Measurements from ENCODE around the gene FGF5.
"Not testable (repeated sequence)": the region's sequence is repeated elsewhere in the genome, so short reads cannot be mapped to it uniquely, and the experiment has no call there.

The FGF5 gene

DNA sequence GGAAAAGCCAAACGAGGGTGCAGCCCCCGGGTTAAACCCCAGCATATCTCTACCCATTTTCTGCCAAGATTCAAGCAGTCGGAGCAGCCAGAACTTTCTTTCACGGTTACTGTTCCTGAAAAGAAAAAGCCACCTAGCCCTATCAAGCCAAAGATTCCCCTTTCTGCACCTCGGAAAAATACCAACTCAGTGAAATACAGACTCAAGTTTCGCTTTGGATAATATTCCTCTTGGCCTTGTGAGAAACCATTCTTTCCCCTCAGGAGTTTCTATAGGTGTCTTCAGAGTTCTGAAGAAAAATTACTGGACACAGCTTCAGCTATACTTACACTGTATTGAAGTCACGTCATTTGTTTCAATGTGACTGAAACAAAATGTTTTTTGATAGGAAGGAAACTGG, 20.0 kb downstream of the FGF5 start:
- Histone ChIP-seq H3K36me3 (ENCODE audit: insufficient read depth, low read length) (peaks cover 29% of the 10 kb centered on the region), H2AFZ (ENCODE audit: low read length, unreplicated experiment) (no peak overlapping the region), H3K27me3 (ENCODE audit: insufficient read depth, low read length) (no peaks in the 10 kb centered on the region), H3K79me2 (ENCODE audit: control insufficient read depth, insufficient read depth, low read length, unreplicated experiment) (peaks cover 34% of the 10 kb centered on the region), H3K4me1 (ENCODE audit: control insufficient read depth, insufficient read depth, low read length, unreplicated experiment) (peaks cover 8% of the 10 kb centered on the region), H3K4me3 (ENCODE audit: low read depth, low read length) (peak overlapping the region; percentile 16; the same call in 1 of the 2 replicates), H3K27ac (ENCODE audit: low read depth, low read length) (no peak overlapping the region)

DNA sequence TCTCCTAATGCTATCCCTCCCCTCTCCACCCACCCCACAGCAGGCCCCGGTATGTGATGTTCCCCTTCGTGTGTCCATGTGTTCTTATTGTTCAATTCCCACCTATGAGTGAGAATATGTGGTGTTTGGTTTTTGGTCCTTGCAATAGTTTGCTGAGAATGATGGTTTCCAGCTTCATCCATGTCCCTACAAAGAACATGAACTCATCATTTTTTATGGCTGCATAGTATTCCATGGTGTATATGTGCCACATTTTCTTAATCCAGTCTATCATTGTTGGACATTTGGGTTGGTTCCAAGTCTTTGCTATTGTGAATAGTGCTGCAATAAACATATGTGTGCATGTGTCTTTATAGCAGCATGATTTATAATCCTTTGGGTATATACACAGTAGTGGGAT, 24.2 kb downstream of the FGF5 start:
- peaks cover 29% of the 10 kb centered on the region for H3K36me3 ChIP-seq (ENCODE audit: insufficient read depth, low read length)
- not testable (repeated sequence) for H3K27me3 ChIP-seq (ENCODE audit: insufficient read depth, low read length); H3K4me3 ChIP-seq (ENCODE audit: low read depth, low read length); H3K27ac ChIP-seq (ENCODE audit: low read depth, low read length); H2AFZ ChIP-seq (ENCODE audit: low read length, unreplicated experiment); H3K79me2 ChIP-seq (ENCODE audit: control insufficient read depth, insufficient read depth, low read length, unreplicated experiment); H3K4me1 ChIP-seq (ENCODE audit: control insufficient read depth, insufficient read depth, low read length, unreplicated experiment)

DNA sequence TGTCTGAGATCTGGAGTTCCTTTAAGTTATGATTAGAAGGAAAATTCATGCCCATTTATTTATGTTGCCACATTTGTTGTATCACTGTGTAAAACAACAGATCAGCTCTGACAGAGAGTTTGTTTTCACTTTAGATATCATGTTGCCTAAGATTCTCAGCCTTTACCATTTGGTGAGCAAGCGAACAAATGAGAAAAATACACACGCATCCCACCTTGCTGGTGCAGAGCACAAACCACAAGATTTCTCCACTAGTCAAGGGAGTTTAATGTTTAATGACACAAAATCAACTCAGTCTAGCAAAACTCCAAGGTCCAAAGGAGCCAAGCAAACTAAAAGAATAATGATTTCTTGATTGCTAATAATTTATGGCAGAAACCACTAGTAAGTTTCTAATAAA, 27.7 kb downstream of the FGF5 start:
- H2AFZ ChIP-seq (ENCODE audit: low read length, unreplicated experiment) = no peak overlapping the region
- no peak overlapping the region for H3K4me3 ChIP-seq (ENCODE audit: low read depth, low read length)
- H3K27ac ChIP-seq (ENCODE audit: low read depth, low read length) = no peak overlapping the region

GRCh38 chr4:80295336-80295735, 28.9 kb downstream of the FGF5 start:
- no peaks in the 10 kb centered on the region for H3K79me2 ChIP-seq (ENCODE audit: control insufficient read depth, insufficient read depth, low read length, unreplicated experiment)
- peaks cover 5% of the 10 kb centered on the region for H3K4me1 ChIP-seq (ENCODE audit: control insufficient read depth, insufficient read depth, low read length, unreplicated experiment)
- H3K36me3 ChIP-seq (ENCODE audit: insufficient read depth, low read length) = no peaks in the 10 kb centered on the region; the same call in 1 of the 2 replicates
- no peaks in the 10 kb centered on the region for H3K27me3 ChIP-seq (ENCODE audit: insufficient read depth, low read length)
- no peak overlapping the region for H3K27ac ChIP-seq (ENCODE audit: low read depth, low read length)
- no peak overlapping the region for H2AFZ ChIP-seq (ENCODE audit: low read length, unreplicated experiment)
- no peak overlapping the region for H3K4me3 ChIP-seq (ENCODE audit: low read depth, low read length)

More for the DNA sequence above, 27.7 kb downstream of the FGF5 start:
- peaks cover 10% of the 10 kb centered on the region for H3K36me3 ChIP-seq (ENCODE audit: insufficient read depth, low read length)
- no peaks in the 10 kb centered on the region for H3K27me3 ChIP-seq (ENCODE audit: insufficient read depth, low read length)
- no peaks in the 10 kb centered on the region for H3K79me2 ChIP-seq (ENCODE audit: control insufficient read depth, insufficient read depth, low read length, unreplicated experiment)
- H3K4me1 ChIP-seq (ENCODE audit: control insufficient read depth, insufficient read depth, low read length, unreplicated experiment) = peaks cover 1% of the 10 kb centered on the region

- no peaks in the 10 kb centered on the region; the same call in 1 of the 2 replicates for H3K36me3 ChIP-seq (ENCODE audit: insufficient read depth, low read length)
- no peaks in the 10 kb centered on the region for H3K27me3 ChIP-seq (ENCODE audit: insufficient read depth, low read length)
- H3K27ac ChIP-seq (ENCODE audit: low read depth, low read length) = no peak overlapping the region
- no peak overlapping the region for H3K4me3 ChIP-seq (ENCODE audit: low read depth, low read length)
- no peak overlapping the region for H2AFZ ChIP-seq (ENCODE audit: low read length, unreplicated experiment)
- H3K4me1 ChIP-seq (ENCODE audit: control insufficient read depth, insufficient read depth, low read length, unreplicated experiment) = peaks cover 5% of the 10 kb centered on the region
- no peaks in the 10 kb centered on the region for H3K79me2 ChIP-seq (ENCODE audit: control insufficient read depth, insufficient read depth, low read length, unreplicated experiment)
Measured at GRCh38 chr4:80295826-80296225, 29.4 kb downstream of the FGF5 start.

DNA sequence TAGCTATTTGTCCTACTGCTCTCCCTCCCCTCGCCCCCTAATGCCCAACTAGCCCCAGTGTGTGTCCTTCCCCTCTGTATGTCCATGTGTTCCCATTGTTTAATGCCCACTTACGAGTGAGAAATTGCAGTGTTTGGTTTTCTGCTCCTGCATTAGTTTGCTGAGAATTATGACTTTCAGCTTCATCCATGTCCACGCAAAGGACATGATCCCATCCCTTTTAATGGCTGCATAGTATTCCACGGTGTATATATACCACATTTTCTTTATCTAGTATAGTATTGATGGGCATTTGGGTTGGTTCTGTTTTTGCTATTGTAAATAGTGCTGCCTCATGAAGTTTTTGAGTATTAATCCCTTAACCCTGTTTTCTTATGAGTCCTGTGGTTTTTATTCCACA, 35.4 kb downstream of the FGF5 start:
- no peak overlapping the region for H2AFZ ChIP-seq (ENCODE audit: low read length, unreplicated experiment)
- no peaks in the 10 kb centered on the region for H3K36me3 ChIP-seq (ENCODE audit: insufficient read depth, low read length)
- H3K27ac ChIP-seq (ENCODE audit: low read depth, low read length) = no peak overlapping the region
- no peaks in the 10 kb centered on the region for H3K79me2 ChIP-seq (ENCODE audit: control insufficient read depth, insufficient read depth, low read length, unreplicated experiment)
- H3K4me1 ChIP-seq (ENCODE audit: control insufficient read depth, insufficient read depth, low read length, unreplicated experiment) = peaks cover 32% of the 10 kb centered on the region
- no peaks in the 10 kb centered on the region for H3K27me3 ChIP-seq (ENCODE audit: insufficient read depth, low read length)
- H3K4me3 ChIP-seq (ENCODE audit: low read depth, low read length) = no peak overlapping the region

- H2AFZ ChIP-seq (ENCODE audit: low read length, unreplicated experiment) = no peak overlapping the region
- H3K36me3 ChIP-seq (ENCODE audit: insufficient read depth, low read length) = no peaks in the 10 kb centered on the region
- H3K4me1 ChIP-seq (ENCODE audit: control insufficient read depth, insufficient read depth, low read length, unreplicated experiment) = peaks cover 40% of the 10 kb centered on the region
- H3K4me3 ChIP-seq (ENCODE audit: low read depth, low read length) = no peak overlapping the region
- no peaks in the 10 kb centered on the region for H3K79me2 ChIP-seq (ENCODE audit: control insufficient read depth, insufficient read depth, low read length, unreplicated experiment)
- no peaks in the 10 kb centered on the region for H3K27me3 ChIP-seq (ENCODE audit: insufficient read depth, low read length)
- no peak overlapping the region for H3K27ac ChIP-seq (ENCODE audit: low read depth, low read length)
Measured at GRCh38 chr4:80302616-80303223, 36.3 kb downstream of the FGF5 start.

- Histone ChIP-seq H3K4me3 (ENCODE audit: low read depth, low read length) (peak overlapping the region; percentile 12; the same call in 1 of the 2 replicates), H3K27ac (ENCODE audit: low read depth, low read length) (peak overlapping the region; percentile 88), H3K4me1 (ENCODE audit: control insufficient read depth, insufficient read depth, low read length, unreplicated experiment) (peaks cover 59% of the 10 kb centered on the region), H3K36me3 (ENCODE audit: insufficient read depth, low read length) (no peaks in the 10 kb centered on the region), H3K79me2 (ENCODE audit: control insufficient read depth, insufficient read depth, low read length, unreplicated experiment) (no peaks in the 10 kb centered on the region), H3K27me3 (ENCODE audit: insufficient read depth, low read length) (no peaks in the 10 kb centered on the region), H2AFZ (ENCODE audit: low read length, unreplicated experiment) (no peak overlapping the region)
Measured at GRCh38 chr4:80305466-80305865, 39.0 kb downstream of the FGF5 start.

DNA sequence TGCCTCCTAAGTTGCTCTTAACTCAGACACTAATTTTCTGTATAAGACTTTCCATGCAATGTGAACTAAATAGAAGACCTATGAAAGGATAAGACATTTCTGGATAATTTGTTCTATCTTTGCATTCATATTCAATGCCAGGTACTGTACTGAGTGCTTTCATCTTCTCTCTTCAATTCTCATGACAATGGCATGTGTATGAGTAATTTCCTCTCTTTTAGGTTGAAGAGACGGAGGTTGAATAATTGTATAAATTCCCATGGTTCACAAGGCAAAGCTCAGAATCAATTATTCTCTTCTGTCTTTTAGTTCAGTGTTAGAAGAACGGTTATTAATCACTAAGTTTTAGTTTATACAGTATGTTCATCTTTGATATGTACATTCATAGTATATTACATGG, 39.8 kb downstream of the FGF5 start:
- Histone ChIP-seq H3K36me3 (ENCODE audit: insufficient read depth, low read length) (no peaks in the 10 kb centered on the region), H3K4me1 (ENCODE audit: control insufficient read depth, insufficient read depth, low read length, unreplicated experiment) (peaks cover 59% of the 10 kb centered on the region), H3K4me3 (ENCODE audit: low read depth, low read length) (peak overlapping the region; percentile 12; the same call in 1 of the 2 replicates), H2AFZ (ENCODE audit: low read length, unreplicated experiment) (no peak overlapping the region), H3K79me2 (ENCODE audit: control insufficient read depth, insufficient read depth, low read length, unreplicated experiment) (no peaks in the 10 kb centered on the region), H3K27me3 (ENCODE audit: insufficient read depth, low read length) (no peaks in the 10 kb centered on the region), H3K27ac (ENCODE audit: low read depth, low read length) (peak overlapping the region; percentile 88)

DNA sequence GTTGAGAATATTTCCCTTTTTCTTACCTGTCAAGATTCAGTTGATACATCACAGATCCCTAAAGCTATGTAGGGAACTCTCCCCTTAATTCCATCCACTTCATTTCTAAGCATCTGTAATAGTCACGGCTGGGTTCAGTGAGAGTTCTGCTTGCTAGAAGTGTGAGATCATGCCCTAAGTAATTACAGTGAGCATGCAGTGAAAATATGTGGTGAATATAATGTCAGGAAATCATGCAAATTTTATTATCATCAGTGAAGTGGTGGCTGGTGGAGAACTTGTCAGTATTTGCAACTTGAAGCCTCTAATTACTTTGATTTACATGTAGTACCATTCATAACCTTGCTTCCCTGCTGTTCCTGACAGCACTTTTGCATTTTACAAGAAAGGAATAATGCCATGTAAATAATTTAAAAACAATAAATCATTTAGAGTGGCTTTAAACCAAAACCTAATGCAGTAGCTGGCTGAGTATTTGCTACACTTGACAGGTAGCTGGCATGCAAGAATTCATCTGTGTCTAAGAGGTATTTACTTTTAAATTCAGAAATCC, 40.8 kb downstream of the FGF5 start:
- Histone ChIP-seq H3K4me1 (ENCODE audit: control insufficient read depth, insufficient read depth, low read length, unreplicated experiment) (peaks cover 59% of the 10 kb centered on the region), H3K27ac (ENCODE audit: low read depth, low read length) (peak overlapping the region; percentile 88), H3K27me3 (ENCODE audit: insufficient read depth, low read length) (no peaks in the 10 kb centered on the region), H3K79me2 (ENCODE audit: control insufficient read depth, insufficient read depth, low read length, unreplicated experiment) (no peaks in the 10 kb centered on the region), H3K36me3 (ENCODE audit: insufficient read depth, low read length) (no peaks in the 10 kb centered on the region), H3K4me3 (ENCODE audit: low read depth, low read length) (peak overlapping the region; percentile 48), H2AFZ (ENCODE audit: low read length, unreplicated experiment) (no peak overlapping the region)

DNA sequence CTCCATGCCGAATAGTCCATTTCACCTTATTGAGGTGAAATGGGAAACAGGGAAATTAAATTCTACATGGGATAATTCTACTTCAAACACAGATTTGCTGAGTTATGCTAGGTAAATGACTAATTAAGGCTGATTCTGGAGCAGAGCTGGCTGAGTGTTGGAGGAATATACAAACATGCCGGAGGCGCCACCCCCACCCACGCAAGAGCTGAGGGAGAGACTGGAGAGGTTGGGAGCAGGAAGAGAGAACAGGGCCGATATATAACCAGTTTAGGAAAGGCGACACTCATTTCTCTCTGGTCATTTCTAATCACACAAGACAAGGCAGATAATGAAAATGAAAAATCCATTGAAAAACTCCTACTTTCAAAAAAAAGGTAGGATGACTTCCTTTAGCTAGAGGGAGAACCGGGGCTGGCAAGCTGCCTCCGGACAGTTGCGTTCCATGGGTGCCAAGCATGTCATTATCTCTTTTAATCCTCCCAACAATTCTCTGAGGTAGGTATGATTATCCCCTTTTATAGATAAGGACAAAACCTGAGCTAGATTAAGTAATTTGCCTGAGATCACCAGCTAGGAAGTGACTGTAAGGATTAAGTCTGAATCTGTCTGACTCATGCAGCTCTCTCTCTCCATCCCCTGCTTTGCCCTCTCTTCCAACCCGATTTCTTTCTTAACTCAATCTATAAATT, 41.5 kb downstream of the FGF5 start:
- Histone ChIP-seq H2AFZ (ENCODE audit: low read length, unreplicated experiment) (peak overlapping the region; percentile 74), H3K27ac (ENCODE audit: low read depth, low read length) (peak overlapping the region; percentile 88), H3K27me3 (ENCODE audit: insufficient read depth, low read length) (no peaks in the 10 kb centered on the region), H3K79me2 (ENCODE audit: control insufficient read depth, insufficient read depth, low read length, unreplicated experiment) (no peaks in the 10 kb centered on the region), H3K4me1 (ENCODE audit: control insufficient read depth, insufficient read depth, low read length, unreplicated experiment) (peaks cover 61% of the 10 kb centered on the region), H3K4me3 (ENCODE audit: low read depth, low read length) (peak overlapping the region; percentile 48), H3K36me3 (ENCODE audit: insufficient read depth, low read length) (no peaks in the 10 kb centered on the region)
